ENCODE data around the gene PXT1.

DNA sequence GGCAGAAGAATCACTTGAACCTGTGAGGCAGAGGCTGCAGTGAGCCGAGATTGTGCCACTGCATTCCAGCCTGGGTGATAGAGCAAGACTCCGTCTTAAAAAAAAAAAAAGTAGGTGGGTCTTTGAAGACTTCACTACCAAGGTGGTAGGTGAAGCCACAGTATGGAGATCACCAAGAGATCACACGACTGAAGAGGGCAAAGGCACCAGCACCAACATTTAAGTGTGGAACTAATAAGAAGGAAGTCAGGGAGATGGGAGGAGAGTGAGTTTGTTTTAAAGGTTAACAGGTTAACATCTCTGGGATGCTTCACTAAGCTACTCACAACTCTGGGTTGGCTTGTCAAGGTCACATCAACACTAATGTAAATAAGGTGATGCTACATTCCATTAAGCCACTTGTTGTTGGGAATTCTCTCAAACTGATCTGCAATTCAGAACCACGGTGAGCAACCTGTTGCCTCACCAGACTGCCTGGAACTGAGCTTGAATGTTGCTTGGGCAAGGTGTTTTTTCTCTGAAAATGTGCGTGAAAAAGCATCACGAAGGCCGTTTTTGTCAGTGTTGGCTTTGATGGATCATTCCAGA lies 48.8 kb upstream of the PXT1 start:
- no peak for TF ChIP-seq EZH2 (IDR thresholded peaks at IDR 0.05)
- TF ChIP-seq, protein P1, sequence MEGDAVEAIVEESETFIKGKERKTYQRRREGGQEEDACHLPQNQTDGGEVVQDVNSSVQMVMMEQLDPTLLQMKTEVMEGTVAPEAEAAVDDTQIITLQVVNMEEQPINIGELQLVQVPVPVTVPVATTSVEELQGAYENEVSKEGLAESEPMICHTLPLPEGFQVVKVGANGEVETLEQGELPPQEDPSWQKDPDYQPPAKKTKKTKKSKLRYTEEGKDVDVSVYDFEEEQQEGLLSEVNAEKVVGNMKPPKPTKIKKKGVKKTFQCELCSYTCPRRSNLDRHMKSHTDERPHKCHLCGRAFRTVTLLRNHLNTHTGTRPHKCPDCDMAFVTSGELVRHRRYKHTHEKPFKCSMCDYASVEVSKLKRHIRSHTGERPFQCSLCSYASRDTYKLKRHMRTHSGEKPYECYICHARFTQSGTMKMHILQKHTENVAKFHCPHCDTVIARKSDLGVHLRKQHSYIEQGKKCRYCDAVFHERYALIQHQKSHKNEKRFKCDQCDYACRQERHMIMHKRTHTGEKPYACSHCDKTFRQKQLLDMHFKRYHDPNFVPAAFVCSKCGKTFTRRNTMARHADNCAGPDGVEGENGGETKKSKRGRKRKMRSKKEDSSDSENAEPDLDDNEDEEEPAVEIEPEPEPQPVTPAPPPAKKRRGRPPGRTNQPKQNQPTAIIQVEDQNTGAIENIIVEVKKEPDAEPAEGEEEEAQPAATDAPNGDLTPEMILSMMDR (IDR thresholded peaks at IDR 0.05): no peak

Measured in neural progenitor cell (in vitro differentiated cells).